Activated CD4-positive, alpha-beta memory T cell treated with anti-CD3 and anti-CD28 coated beads, Interleukin-2, amount 10 ng/mL, durations not matched to agents 7 days and 5 days (primary cell): ENCODE results near the gene GRB2. TPM values are rescaled to one million over a fixed set of nuclear protein-coding genes. Genes with fewer than 3 reads are reported as not detected.
A peak's percentile ranks its signal among the peaks of the same experiment; 100 is the strongest.
"Not testable (repeated sequence)": the region's sequence is repeated elsewhere in the genome, so short reads cannot be mapped to it uniquely, and the experiment has no call there.

ENCODE experiments used
- CTCF ChIA-PET: fragments of 350-600 bp; sonication (Branson Sonifier 250); formaldehyde crosslinking; loops from one replicate; lab custom pipeline; 2021; ENCODE audit warnings: antibody characterized with exemption, inconsistent platforms; lab: Charles Lee
- POLR2A ChIA-PET: fragments of 350-600 bp; sonication (Branson Sonifier 250); formaldehyde crosslinking; loops from one replicate; lab custom pipeline; 2021; ENCODE audit warnings: antibody characterized with exemption; lab: Charles Lee
- DNase-seq: peaks from one replicate; pipeline ENCODE4 v3.0.0-alpha.2; 2020
- H3K27ac Mint-ChIP-seq: one replicate; pipeline ENCODE4 v1.8.0; 2021; ENCODE audit warnings: mild to moderate bottlenecking, mixed read lengths
- H3K27me3 Mint-ChIP-seq: one replicate; pipeline ENCODE4 v1.8.0; 2021; ENCODE audit warnings: mixed read lengths
- H3K36me3 Mint-ChIP-seq: one replicate; pipeline ENCODE4 v1.8.0; 2021; ENCODE audit warnings: low read depth, mixed read lengths
- H3K4me1 Mint-ChIP-seq: one replicate; pipeline ENCODE4 v1.8.0; 2021; ENCODE audit warnings: mixed read lengths
- H3K4me3 Mint-ChIP-seq: one replicate; pipeline ENCODE4 v1.8.0; 2021; ENCODE audit warnings: mild to moderate bottlenecking, mixed read lengths
- H3K9me3 Mint-ChIP-seq: one replicate; pipeline ENCODE4 v1.8.0; 2021; ENCODE audit warnings: mixed read lengths
- total RNA-seq, 2 experiments: library from RNA; stranded (reverse); gene quantifications; one replicate each; pipeline ENCODE4 v1.2.3, GENCODE V29; 2021

GRB2 gene
- total RNA-seq, 2 experiments from 2014 or later, result 130 to 132 TPM

- H3K4me3 Mint-ChIP-seq, result peak overlapping the region; percentile 17
Measured at GRCh38 chr17:75287221-75287620, 118.3 kb downstream of the GRB2 start.

GRCh38 chr17:75285123-75285522 is 120.4 kb downstream of the GRB2 start:
- no peak for DNase-seq
- CTCF ChIA-PET, result no interaction called here
- Mint-ChIP-seq H3K4me3 (no peak overlapping the region), H3K9me3 (no peaks in the 10 kb centered on the region), H3K27ac (no peak overlapping the region), H3K27me3 (no peaks in the 10 kb centered on the region), H3K4me1 (peaks cover 22% of the 10 kb centered on the region), H3K36me3 (peaks cover 32% of the 10 kb centered on the region)
- POLR2A ChIA-PET, result interaction anchor here (1.6 to 3.5 kb wide), 2 partner anchors 12 to 23 kb away, joined by 6 to 18 read pairs; partner anchors contain the start of genes GGA3, MIF4GD and MRPS7

More at GRCh38 chr17:75287221-75287620, 118.3 kb downstream of the GRB2 start:
- Mint-ChIP-seq H3K27ac (no peak overlapping the region), H3K27me3 (no peaks in the 10 kb centered on the region), H3K4me1 (peaks cover 28% of the 10 kb centered on the region), H3K36me3 (peaks cover 24% of the 10 kb centered on the region), H3K9me3 (no peaks in the 10 kb centered on the region)
- POLR2A ChIA-PET, result interaction anchor here (1.5 to 3.5 kb wide), 2 partner anchors 14 to 26 kb away, joined by 9 to 18 read pairs; partner anchors contain the start of genes GGA3, MIF4GD and MRPS7
- DNase-seq, result no peak
- CTCF ChIA-PET, result interaction anchor here (1.2 kb wide), 1 partner anchor 16 kb away, joined by 4 read pairs; the partner anchor contains the start of gene MIF4GD

- H3K4me3 Mint-ChIP-seq, H3K27me3 Mint-ChIP-seq, H3K9me3 Mint-ChIP-seq, H3K27ac Mint-ChIP-seq, DNase-seq, H3K4me1 Mint-ChIP-seq: not testable (repeated sequence)
- CTCF ChIA-PET, result interaction anchor here (0.5 to 1.3 kb wide), 2 partner anchors 9 to 167 kb away, joined by 3 to 5 read pairs; partner anchors contain the start of gene MIF4GD
- POLR2A ChIA-PET, result interaction anchor here (1.9 kb wide), 1 partner anchor 18 kb away, joined by 7 read pairs; the partner anchor contains the start of gene MRPS7
- peaks cover 28% of the 10 kb centered on the region for H3K36me3 Mint-ChIP-seq
Measured at GRCh38 chr17:75280189-75280588, 125.3 kb downstream of the GRB2 start.

GRCh38 chr17:75277664-75278071 is 127.8 kb downstream of the GRB2 start:
- peaks cover 36% of the 10 kb centered on the region for H3K36me3 Mint-ChIP-seq
- no peaks in the 10 kb centered on the region for H3K27me3 Mint-ChIP-seq
- no peak for DNase-seq
- peaks cover 20% of the 10 kb centered on the region for H3K4me1 Mint-ChIP-seq
- ChIA-PET CTCF (no interaction called here), POLR2A (interaction anchor here (1.2 to 2.4 kb wide), 3 partner anchors 11 to 128 kb away, joined by 3 to 17 read pairs (median 6); partner anchors contain the start of genes GGA3, MRPS7 and SLC25A19)
- H3K4me3 Mint-ChIP-seq, result no peak overlapping the region
- H3K9me3 Mint-ChIP-seq, result no peaks in the 10 kb centered on the region
- H3K27ac Mint-ChIP-seq, result no peak overlapping the region

GRCh38 chr17:75273977-75274708 is 131.3 kb downstream of the GRB2 start:
- POLR2A ChIA-PET, result interaction anchor here (0.9 to 6.5 kb wide), 5 partner anchors 8 to 23 kb away, joined by 3 to 124 read pairs (median 14); partner anchors contain the start of genes GGA3, MRPS7 and SLC25A19
- CTCF ChIA-PET, result no interaction called here
- Mint-ChIP-seq H3K27ac (peak overlapping the region; percentile 66), H3K27me3 (no peaks in the 10 kb centered on the region), H3K4me1 (peaks cover 37% of the 10 kb centered on the region), H3K9me3 (no peaks in the 10 kb centered on the region), H3K36me3 (peaks cover 32% of the 10 kb centered on the region), H3K4me3 (peak overlapping the region; percentile 15)
- DNase-seq, result no peak

GRCh38 chr17:75272848-75273184 is 132.7 kb downstream of the GRB2 start:
- Mint-ChIP-seq H3K36me3 (peaks cover 28% of the 10 kb centered on the region), H3K9me3 (no peaks in the 10 kb centered on the region), H3K4me3 (peak overlapping the region; percentile 85), H3K27me3 (no peaks in the 10 kb centered on the region), H3K27ac (peak overlapping the region; percentile 89), H3K4me1 (peaks cover 46% of the 10 kb centered on the region)
- ChIA-PET CTCF (interaction anchor here (0.9 to 4.9 kb wide), 3 partner anchors 17 to 133 kb away, joined by 3 to 105 read pairs (median 4); partner anchors contain the start of genes GRB2 and SLC25A19), POLR2A (interaction anchor here (1.2 to 6.5 kb wide), 10 partner anchors 10 to 133 kb away, joined by 3 to 183 read pairs (median 12); partner anchors contain the start of genes GGA3, GRB2, JPT1 and MRPS7)
- DNase-seq, result no peak

GRCh38 chr17:75271955-75272847 is 133.3 kb downstream of the GRB2 start:
- H3K27ac Mint-ChIP-seq, result peak overlapping the region; percentile 89
- H3K9me3 Mint-ChIP-seq, result no peaks in the 10 kb centered on the region
- peaks cover 29% of the 10 kb centered on the region for H3K36me3 Mint-ChIP-seq
- H3K27me3 Mint-ChIP-seq, result no peaks in the 10 kb centered on the region
- peaks cover 47% of the 10 kb centered on the region for H3K4me1 Mint-ChIP-seq
- ChIA-PET POLR2A (interaction anchor here (0.8 to 6.5 kb wide), 20 partner anchors 9 to 523 kb away, joined by 3 to 183 read pairs (median 6); partner anchors contain the start of genes GGA3, GRB2, JPT1 and MRPL58), CTCF (interaction anchor here (0.8 to 4.9 kb wide), 12 partner anchors 7 to 134 kb away, joined by 3 to 121 read pairs (median 7); partner anchors contain the start of genes GGA3, GRB2, MRPS7 and SLC25A19)
- peak; percentile 27 for DNase-seq
- peak overlapping the region; percentile 85 for H3K4me3 Mint-ChIP-seq

GRCh38 chr17:75271233-75271954 is 134.1 kb downstream of the GRB2 start:
- peak; percentile 92 for DNase-seq
- Mint-ChIP-seq H3K27ac (peak overlapping the region; percentile 89), H3K4me3 (peak overlapping the region; percentile 85), H3K36me3 (peaks cover 35% of the 10 kb centered on the region), H3K9me3 (no peaks in the 10 kb centered on the region), H3K27me3 (no peaks in the 10 kb centered on the region), H3K4me1 (peaks cover 47% of the 10 kb centered on the region)
- ChIA-PET CTCF (interaction anchor here (0.6 to 4.9 kb wide), 56 partner anchors 8 to 512 kb away, joined by 3 to 121 read pairs (median 4); partner anchors contain the start of genes CDR2L, GGA3, GRB2 and MRPS7), POLR2A (interaction anchor here (0.6 to 6.5 kb wide), 41 partner anchors 10 to 522 kb away, joined by 3 to 183 read pairs (median 5); partner anchors contain the start of genes FDXR, GGA3, GRB2 and JPT1)

- Mint-ChIP-seq H3K36me3 (peaks cover 40% of the 10 kb centered on the region), H3K4me3 (peak within 1 kb of the TSS; percentile 85), H3K9me3 (no peaks in the 10 kb centered on the region), H3K27me3 (no peaks in the 10 kb centered on the region), H3K27ac (peak within 1 kb of the TSS; percentile 89), H3K4me1 (peaks cover 47% of the 10 kb centered on the region)
- no peak for DNase-seq
- CTCF ChIA-PET, result interaction anchor here (0.6 to 4.9 kb wide), 57 partner anchors 9 to 512 kb away, joined by 3 to 121 read pairs (median 4); partner anchors contain the start of genes CDR2L, GGA3, GRB2 and MRPS7
- POLR2A ChIA-PET, result interaction anchor here (0.6 to 6.5 kb wide), 35 partner anchors 10 to 521 kb away, joined by 3 to 183 read pairs (median 6); partner anchors contain the start of genes FDXR, GGA3, GRB2 and MRPL58
Measured at GRCh38 chr17:75270966-75271232, 134.6 kb downstream of the GRB2 start, which contains the start of gene MIF4GD. TSS of gene MIF4GD (minus strand) at chr17:75271231. CDS start at chr17:75270195, 1,036 bp downstream.

- CTCF ChIA-PET, result interaction anchor here (0.5 to 4.9 kb wide), 56 partner anchors 9 to 513 kb away, joined by 3 to 121 read pairs (median 4); partner anchors contain the start of genes CDR2L, GGA3, GRB2 and MRPS7
Measured at GRCh38 chr17:75270218-75270965, 135.1 kb downstream of the GRB2 start.

More at GRCh38 chr17:75270218-75270965, 135.1 kb downstream of the GRB2 start:
- Mint-ChIP-seq H3K9me3 (no peaks in the 10 kb centered on the region), H3K4me1 (peaks cover 45% of the 10 kb centered on the region), H3K4me3 (peak overlapping the region; percentile 81), H3K36me3 (peaks cover 44% of the 10 kb centered on the region), H3K27ac (peak overlapping the region; percentile 85), H3K27me3 (no peaks in the 10 kb centered on the region)
- DNase-seq, result peak; percentile 59
- POLR2A ChIA-PET, result interaction anchor here (0.6 to 6.5 kb wide), 39 partner anchors 9 to 521 kb away, joined by 3 to 183 read pairs (median 5); partner anchors contain the start of genes FDXR, GGA3, GRB2 and MRPL58
